Common myeloid progenitor, CD34-positive (primary cell): ENCODE results near the gene QPRT. TPM values are rescaled to one million over a fixed set of nuclear protein-coding genes. Genes with fewer than 3 reads are reported as not detected.
A peak's percentile ranks its signal among the peaks of the same experiment; 100 is the strongest.
"Not testable (repeated sequence)": the region's sequence is repeated elsewhere in the genome, so short reads cannot be mapped to it uniquely, and the experiment has no call there.

Experiments used
- CTCF ChIA-PET: fragments of 350-600 bp; sonication (Branson Sonifier 250); formaldehyde crosslinking; loops from one replicate; lab custom pipeline; 2021; ENCODE audit warnings: antibody characterized with exemption; lab: Charles Lee
- POLR2A ChIA-PET: fragments of 350-600 bp; sonication (Branson Sonifier 250); formaldehyde crosslinking; loops from one replicate; lab custom pipeline; 2021; ENCODE audit warnings: antibody characterized with exemption; lab: Charles Lee
- DNase-seq, 3 donors: peaks; one replicate each; pipeline versions ENCODE4 v3.0.0 to v3.0.0-alpha.2; 2013
- H3K27ac ChIP-seq, 2 experiments: 1 replicate in 1 of 2; 2 replicates in 1 of 2; pipeline ENCODE4 v1.7.0; 2013; ENCODE audit warnings: inconsistent platforms in 2 of 2, low read length in 2 of 2, mild to moderate bottlenecking in 2 of 2, low read depth in 1 of 2, moderate library complexity in 1 of 2; ENCODE audit not compliant: severe bottlenecking in 2 of 2, insufficient read depth in 1 of 2, poor library complexity in 1 of 2
- H3K27me3 ChIP-seq, 5 experiments: replicated peaks in 2 of 5; 1 replicate in 3 of 5; 2 replicates in 2 of 5; pipeline versions ENCODE4 v1.6.1 to v1.7.0; 2013; ENCODE audit warnings: low read length in 4 of 5, mild to moderate bottlenecking in 2 of 5, moderate library complexity in 2 of 5, inconsistent platforms in 1 of 5; ENCODE audit not compliant: insufficient read depth in 5 of 5, control insufficient read depth in 4 of 5
- H3K36me3 ChIP-seq, 4 experiments: 1 replicate in 2 of 4; 2 replicates in 2 of 4; pipeline versions ENCODE4 v1.6.1 to v1.7.0; 2013; ENCODE audit warnings: low read length in 3 of 4, control low read depth in 1 of 4, mild to moderate bottlenecking in 1 of 4; ENCODE audit not compliant: control insufficient read depth in 4 of 4, insufficient read depth in 4 of 4
- H3K4me1 ChIP-seq, 4 experiments: 1 replicate in 3 of 4; 2 replicates in 1 of 4; pipeline versions ENCODE4 v1.6.1 to v1.7.1; 2013; ENCODE audit warnings: low read length in 3 of 4, mild to moderate bottlenecking in 3 of 4, control low read depth in 1 of 4, inconsistent platforms in 1 of 4, moderate library complexity in 1 of 4; ENCODE audit not compliant: control insufficient read depth in 4 of 4, insufficient read depth in 4 of 4; ENCODE audit errors: control extremely low read depth in 1 of 4
- H3K4me3 ChIP-seq, 7 experiments: 1 replicate in 4 of 7; 2 replicates in 3 of 7; pipeline versions ENCODE4 v1.5.1 to v1.7.0; 2013; ENCODE audit warnings: mild to moderate bottlenecking in 7 of 7, low read length in 6 of 7, moderate library complexity in 6 of 7, inconsistent platforms in 2 of 7, low read depth in 2 of 7, control low read depth in 1 of 7; ENCODE audit not compliant: insufficient read depth in 4 of 7, control insufficient read depth in 1 of 7; ENCODE audit errors: extremely low read depth in 1 of 7
- H3K9me3 ChIP-seq, 5 experiments: 1 replicate in 4 of 5; 2 replicates in 1 of 5; pipeline versions ENCODE4 v1.6.1 to v1.7.1; 2013; ENCODE audit warnings: low read length in 4 of 5, mild to moderate bottlenecking in 2 of 5, inconsistent platforms in 1 of 5, low read depth in 1 of 5, moderate library complexity in 1 of 5; ENCODE audit not compliant: control insufficient read depth in 4 of 5, insufficient read depth in 2 of 5; ENCODE audit errors: control extremely low read depth in 1 of 5
- WGBS: methylation state at CpG from one replicate; pipeline ENCODE4 v1.1.5; 2013; ENCODE audit not compliant: insufficient coverage; 5-methylcytosine and 5-hydroxymethylcytosine counted together
- polyA plus RNA-seq: library from polyadenylated mRNA; unstranded; fragments of 120-200 nt; gene quantifications from one replicate; pipeline ENCODE4 v1.2.1, GENCODE V29; 2013

QPRT gene
- polyA plus RNA-seq = 15.5 TPM

DNA sequence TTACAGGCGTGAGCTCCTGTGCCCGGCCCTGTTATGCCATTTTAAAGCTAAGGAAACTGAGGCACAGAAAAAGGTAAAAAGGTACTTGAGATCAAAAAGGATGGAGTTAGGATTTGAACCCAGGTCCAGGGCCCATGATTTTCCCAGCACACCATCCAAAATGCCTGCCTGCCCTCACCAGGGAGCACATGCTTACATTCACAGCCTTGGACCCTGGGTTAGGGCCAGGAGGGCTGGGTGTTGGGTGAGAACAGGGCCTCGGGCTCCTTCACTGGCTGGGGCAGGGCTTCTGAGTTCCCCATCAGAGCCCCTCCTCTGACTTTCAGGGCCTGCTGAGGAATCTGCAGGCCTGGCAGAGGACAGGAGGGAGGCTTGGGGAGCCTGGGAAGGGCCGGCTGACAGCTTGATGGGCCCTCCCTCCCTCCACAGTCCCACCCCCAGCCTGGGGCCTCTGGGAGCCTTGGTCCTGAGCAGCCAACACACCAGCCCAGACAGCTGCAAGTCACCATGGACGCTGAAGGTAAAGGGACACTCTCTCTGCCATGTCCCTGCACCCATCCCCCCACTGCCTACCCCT is at the start of gene QPRT:
TSS of gene QPRT (plus strand) at position 490 of the 577 bp plus-strand sequence. CDS start at position 508, 18 bp downstream.
- 0% methylated on average over 2 of the region's 5 CpGs for WGBS
- H3K27ac ChIP-seq = peak within 1 kb of the TSS in 1 of 2 experiments; percentile 81

DNA sequence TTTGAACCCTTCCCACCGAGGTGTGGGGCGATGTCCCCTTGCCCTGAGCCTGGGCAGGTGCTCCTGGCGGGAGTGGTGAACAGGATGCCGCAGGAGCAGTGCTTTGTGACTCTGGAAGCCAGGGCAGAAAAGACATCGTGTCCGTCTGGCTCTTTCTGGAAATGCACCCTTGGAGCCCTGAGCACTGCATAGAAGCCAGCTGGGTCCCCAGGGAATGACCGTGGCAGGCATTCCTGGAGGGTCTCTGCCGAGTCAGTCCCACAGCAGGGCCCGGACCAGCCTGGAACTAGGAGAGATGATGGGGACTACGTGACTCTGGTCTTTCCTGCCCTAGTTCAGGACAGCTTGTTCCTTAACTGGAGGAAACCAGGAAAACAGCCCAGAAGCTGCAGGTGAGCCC is 49.7 kb upstream of the QPRT start:
- H3K27ac ChIP-seq, CTCF ChIA-PET, H3K9me3 ChIP-seq, H3K36me3 ChIP-seq, POLR2A ChIA-PET, DNase-seq, H3K4me3 ChIP-seq, H3K27me3 ChIP-seq: not testable (repeated sequence)
- 89% methylated on average over 5 of the region's 10 CpGs for WGBS
- peaks cover 0 to 31% (median 25%) of the 10 kb centered on the region in 4 experiments for H3K4me1 ChIP-seq

More for the DNA sequence above, at the start of gene QPRT:
- peaks cover 9 to 54% (median 47%) of the 10 kb centered on the region in 4 experiments for H3K4me1 ChIP-seq
- ChIA-PET CTCF (interaction anchor here (0.5 to 3.0 kb wide), 5 partner anchors 11 to 37 kb away, joined by 3 to 12 read pairs (median 8); partner anchors contain the start of gene SPN), POLR2A (interaction anchor here (1.1 to 2.3 kb wide), 4 partner anchors 10 to 38 kb away, joined by 4 to 22 read pairs (median 9); partner anchors contain the start of gene SPN)
- H3K4me3 ChIP-seq = peak within 1 kb of the TSS in 5 of 7 experiments; percentile 32 to 67 (median 58)
- H3K9me3 ChIP-seq = no peaks in the 10 kb centered on the region
- H3K27me3 ChIP-seq = no peaks in the 10 kb centered on the region
- peaks cover 0 to 7% (median 0%) of the 10 kb centered on the region in 4 experiments for H3K36me3 ChIP-seq
- DNase-seq = peak in 2 of 3 donors; percentile 43 to 66

DNA sequence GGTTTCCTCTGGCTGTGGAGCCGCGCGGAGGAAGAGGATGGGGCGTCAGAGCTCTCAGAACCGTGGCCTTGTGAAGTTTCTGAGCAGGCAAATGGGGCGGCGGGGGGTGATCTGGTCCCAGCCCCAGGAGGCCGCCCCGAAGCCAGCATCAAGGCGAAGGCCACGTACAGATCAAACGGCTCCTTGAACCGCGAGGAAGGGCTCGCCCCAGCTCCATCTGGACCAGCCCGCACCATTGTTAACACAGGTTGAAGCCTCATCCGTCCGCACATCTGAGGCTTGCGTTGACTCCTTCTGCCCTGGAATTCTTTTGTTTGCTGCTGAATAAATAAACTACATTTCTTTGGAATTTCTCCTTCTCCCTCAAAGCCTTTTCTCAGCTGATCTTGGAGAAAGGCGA is 47.3 kb upstream of the QPRT start:
- DNase-seq, CTCF ChIA-PET, H3K9me3 ChIP-seq, H3K4me3 ChIP-seq, H3K36me3 ChIP-seq, H3K27ac ChIP-seq, H3K27me3 ChIP-seq, POLR2A ChIA-PET: not testable (repeated sequence)
- WGBS = 96% methylated on average over 12 of the region's 20 CpGs
- peaks cover 0 to 19% (median 16%) of the 10 kb centered on the region in 4 experiments for H3K4me1 ChIP-seq

DNA sequence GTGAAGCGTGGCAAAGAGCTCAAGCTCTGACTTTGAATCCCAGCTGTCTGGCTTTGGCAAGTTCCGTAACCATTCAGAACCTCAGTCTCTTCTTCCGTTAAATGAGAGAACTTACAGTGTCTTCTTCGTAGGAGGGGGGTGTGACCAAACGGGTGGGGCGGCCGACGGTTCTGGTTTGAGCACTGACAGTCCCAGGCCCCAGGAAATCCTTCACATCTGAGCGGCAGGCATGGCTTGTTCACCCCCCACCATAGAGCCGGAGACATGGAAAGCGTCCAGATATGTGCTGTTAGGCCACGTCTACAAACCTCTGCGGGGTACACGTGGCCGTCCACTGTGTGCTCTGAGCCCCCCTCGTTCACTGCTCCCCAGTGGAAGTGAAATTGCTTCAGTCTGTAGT is 43.1 kb upstream of the QPRT start:
- H3K9me3 ChIP-seq, H3K4me1 ChIP-seq, H3K4me3 ChIP-seq, H3K27me3 ChIP-seq, DNase-seq, POLR2A ChIA-PET, H3K27ac ChIP-seq, H3K36me3 ChIP-seq: not testable (repeated sequence)
- CTCF ChIA-PET = interaction anchor here (1.1 kb wide), 1 partner anchor 28 kb away, joined by 4 read pairs; no protein-coding TSS in a partner anchor
- WGBS = 93% methylated on average over 4 of the region's 16 CpGs

DNA sequence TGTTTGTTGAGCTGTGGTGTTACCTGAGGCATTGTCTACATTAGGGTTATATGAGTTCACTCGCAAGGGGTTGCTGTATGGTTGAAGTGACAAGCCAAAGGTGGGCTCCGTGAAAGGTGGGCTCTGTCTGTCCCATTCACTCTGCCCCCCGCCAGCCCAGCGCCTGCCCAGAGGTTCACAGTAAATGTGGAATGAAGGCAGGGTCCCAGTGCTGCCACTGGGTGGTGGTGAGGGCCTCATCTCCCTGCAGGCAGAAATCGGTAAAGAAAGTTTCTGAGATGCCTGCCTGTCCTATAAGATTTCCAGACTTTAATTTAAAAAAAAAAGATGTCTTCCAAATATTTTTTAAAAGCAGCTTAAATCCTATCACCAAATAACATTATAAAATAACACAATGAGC is 42.6 kb upstream of the QPRT start:
- CTCF ChIA-PET = interaction anchor here (1.1 kb wide), 1 partner anchor 27 kb away, joined by 4 read pairs; no protein-coding TSS in a partner anchor
- H3K27me3 ChIP-seq, H3K4me3 ChIP-seq, POLR2A ChIA-PET, H3K27ac ChIP-seq, DNase-seq, H3K36me3 ChIP-seq, H3K9me3 ChIP-seq: not testable (repeated sequence)
- no CpG with 5 or more reads among the region's 5 CpGs for WGBS
- H3K4me1 ChIP-seq = peaks cover 0 to 12% (median 7%) of the 10 kb centered on the region in 4 experiments

DNA sequence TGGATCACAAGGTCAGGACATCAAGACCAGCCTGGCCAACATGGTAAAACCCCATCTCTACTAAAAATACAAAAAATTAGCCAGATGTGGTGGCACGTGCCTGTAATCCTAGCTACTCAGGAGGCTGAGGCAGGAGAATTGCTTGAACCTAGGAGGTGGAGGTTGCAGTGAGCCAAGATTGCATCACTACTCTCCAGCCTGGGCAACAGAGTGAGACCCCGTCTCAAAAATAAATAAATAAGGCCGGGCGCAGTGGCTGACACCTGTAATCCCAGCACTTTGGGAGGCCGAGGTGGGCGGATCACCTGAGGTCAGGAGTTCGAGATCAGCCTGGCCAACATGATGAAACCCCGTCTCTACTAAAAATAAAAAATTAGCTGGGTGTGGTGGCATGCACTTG is 40.2 kb upstream of the QPRT start:
- POLR2A ChIA-PET, H3K27ac ChIP-seq, DNase-seq, H3K36me3 ChIP-seq, CTCF ChIA-PET, H3K9me3 ChIP-seq, H3K4me3 ChIP-seq, H3K27me3 ChIP-seq: not testable (repeated sequence)
- WGBS = 97% methylated on average over 8 of the region's 8 CpGs
- peaks cover 0 to 29% (median 16%) of the 10 kb centered on the region in 4 experiments for H3K4me1 ChIP-seq

DNA sequence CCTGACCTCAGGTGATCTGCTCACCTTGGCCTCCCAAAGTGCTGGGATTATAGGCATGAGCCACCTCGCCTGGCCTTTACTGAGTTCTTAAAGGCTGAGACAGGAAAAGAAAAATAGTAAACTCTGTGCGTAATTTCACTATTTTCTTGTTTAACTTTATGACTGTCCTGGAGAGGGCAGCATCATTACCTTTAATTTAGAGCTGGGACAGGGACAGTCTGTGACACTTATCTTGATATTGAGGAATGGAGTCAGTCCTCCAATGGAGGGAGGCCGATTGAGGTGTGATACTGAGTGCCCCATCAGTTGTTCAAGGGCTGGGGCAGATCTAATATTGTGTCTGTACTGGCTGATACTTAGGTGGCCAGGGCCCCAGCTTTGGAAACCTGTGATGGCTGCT is 37.4 kb upstream of the QPRT start:
- POLR2A ChIA-PET = interaction anchor here (1.0 to 1.8 kb wide), 3 partner anchors 21 to 35 kb away, joined by 3 to 10 read pairs (median 3); partner anchors contain the start of gene SPN
- peak; percentile 54 to 59 (median 58) for DNase-seq
- CTCF ChIA-PET = interaction anchor here (0.8 to 4.0 kb wide), 15 partner anchors 9 to 163 kb away, joined by 3 to 21 read pairs (median 4); partner anchors contain the start of genes QPRT and SPN
- Histone ChIP-seq H3K27ac (no peak overlapping the region), H3K4me1 (peaks cover 6 to 49% (median 35%) of the 10 kb centered on the region in 4 experiments), H3K4me3 (peak overlapping the region in 1 of 7 experiments; percentile 4), H3K36me3 (no peaks in the 10 kb centered on the region), H3K27me3 (no peaks in the 10 kb centered on the region), H3K9me3 (no peaks in the 10 kb centered on the region)
- WGBS = 16% methylated on average over 3 of the region's 3 CpGs
